CD4-positive, alpha-beta T cell (primary cell): ENCODE data around the gene PTDSS2. TPM values are rescaled to one million over a fixed set of nuclear protein-coding genes. Genes with fewer than 3 reads are reported as not detected.
A peak's percentile ranks its signal among the peaks of the same experiment; 100 is the strongest.

Experiments
- ATAC-seq: fragments of 200-7000 bp; cut with Tn5 transposase; one replicate; pipeline ENCODE4 v1.10.0; 2022; ENCODE audit warnings: mild to moderate bottlenecking; ENCODE audit not compliant: poor library complexity
- CTCF ChIA-PET: fragments of 350-600 bp; sonication (Branson Sonifier 250); formaldehyde crosslinking; loops from one replicate; lab custom pipeline; 2021; ENCODE audit warnings: antibody characterized with exemption, inconsistent platforms; lab: Charles Lee
- POLR2A ChIA-PET: fragments of 350-600 bp; sonication (Branson Sonifier 250); formaldehyde crosslinking; loops from one replicate; lab custom pipeline; 2021; ENCODE audit warnings: antibody characterized with exemption, inconsistent platforms; lab: Charles Lee
- DNase-seq, 14 experiments: peaks; one replicate each; pipeline ENCODE4 v3.0.0-alpha.2; 2013 to 2020; ENCODE audit warnings: mixed read lengths in 2 of 14
- H3K27ac ChIP-seq, 2 donors: one replicate each; pipeline versions ENCODE4 v1.5.1 to v1.7.0; 2013; ENCODE audit warnings: low read length in 2 of 2, low read depth in 1 of 2, mild to moderate bottlenecking in 1 of 2
- H3K27me3 ChIP-seq, 2 experiments: 1 replicate in 1 of 2; 2 replicates in 1 of 2; pipeline versions ENCODE4 v1.6.1 to v1.7.0; 2013; ENCODE audit warnings: low read length in 2 of 2, control low read depth in 1 of 2, mild to moderate bottlenecking in 1 of 2, moderate library complexity in 1 of 2; ENCODE audit not compliant: insufficient read depth in 2 of 2, control insufficient read depth in 1 of 2
- H3K36me3 ChIP-seq: one replicate; pipeline ENCODE4 v1.6.1; 2013; ENCODE audit warnings: low read length, control low read depth; ENCODE audit not compliant: insufficient read depth
- H3K4me1 ChIP-seq: one replicate; pipeline ENCODE4 v1.6.1; 2013; ENCODE audit warnings: low read length, control low read depth; ENCODE audit not compliant: insufficient read depth
- H3K4me3 ChIP-seq: one replicate; pipeline ENCODE4 v1.5.1; 2013; ENCODE audit warnings: mild to moderate bottlenecking, low read length, moderate library complexity
- H3K9me3 ChIP-seq, 2 experiments: 1 replicate in 1 of 2; 2 replicates in 1 of 2; pipeline versions ENCODE4 v1.6.1 to v1.7.0; 2013; ENCODE audit warnings: low read length in 2 of 2, mild to moderate bottlenecking in 2 of 2, control low read depth in 1 of 2, moderate library complexity in 1 of 2; ENCODE audit not compliant: control insufficient read depth in 1 of 2, insufficient read depth in 1 of 2
- H3K27ac Mint-ChIP-seq: one replicate; pipeline ENCODE4 v1.8.0; 2020; ENCODE audit warnings: mixed read lengths
- H3K27me3 Mint-ChIP-seq: one replicate; pipeline ENCODE4 v1.8.0; 2021; ENCODE audit warnings: mixed read lengths
- H3K36me3 Mint-ChIP-seq: one replicate; pipeline ENCODE4 v1.8.0; 2021; ENCODE audit warnings: low read depth, mixed read lengths
- H3K4me1 Mint-ChIP-seq: one replicate; pipeline ENCODE4 v1.8.0; 2021; ENCODE audit warnings: low read depth, mixed read lengths
- H3K4me3 Mint-ChIP-seq: one replicate; pipeline ENCODE4 v1.8.0; 2020; ENCODE audit warnings: mild to moderate bottlenecking, mixed read lengths
- H3K9me3 Mint-ChIP-seq: one replicate; pipeline ENCODE4 v1.8.0; 2020; ENCODE audit warnings: mixed read lengths
- intact Hi-C, 2 experiments: fragments of 100-400 bp; cut with DNase I in 1 of 2; cut with micrococcal nuclease in 1 of 2; formaldehyde crosslinking; loops; one replicate each; pipeline versions ENCODE4 v1.15.1 to v1.9.0; 2023 to 2025; cut with DNase I, micrococcal nuclease
- total RNA-seq, 174 experiments: library from RNA in 2 of 174; stranded (reverse) in 2 of 174; gene quantifications; one replicate each; pipeline ENCODE4 v1.2.3 and lab custom pipeline; 2021 to 2026
- TF ChIP-seq, protein P1 (sequence below): fragments of 200-600 bp; IDR thresholded peaks from one replicate; pipeline ENCODE4 v1.8.0; 2022; ENCODE audit warnings: antibody characterized with exemption, mild to moderate bottlenecking

PTDSS2 gene
- total RNA-seq, 2 experiments from 2014 or later = 15.2 to 18.4 TPM

DNA sequence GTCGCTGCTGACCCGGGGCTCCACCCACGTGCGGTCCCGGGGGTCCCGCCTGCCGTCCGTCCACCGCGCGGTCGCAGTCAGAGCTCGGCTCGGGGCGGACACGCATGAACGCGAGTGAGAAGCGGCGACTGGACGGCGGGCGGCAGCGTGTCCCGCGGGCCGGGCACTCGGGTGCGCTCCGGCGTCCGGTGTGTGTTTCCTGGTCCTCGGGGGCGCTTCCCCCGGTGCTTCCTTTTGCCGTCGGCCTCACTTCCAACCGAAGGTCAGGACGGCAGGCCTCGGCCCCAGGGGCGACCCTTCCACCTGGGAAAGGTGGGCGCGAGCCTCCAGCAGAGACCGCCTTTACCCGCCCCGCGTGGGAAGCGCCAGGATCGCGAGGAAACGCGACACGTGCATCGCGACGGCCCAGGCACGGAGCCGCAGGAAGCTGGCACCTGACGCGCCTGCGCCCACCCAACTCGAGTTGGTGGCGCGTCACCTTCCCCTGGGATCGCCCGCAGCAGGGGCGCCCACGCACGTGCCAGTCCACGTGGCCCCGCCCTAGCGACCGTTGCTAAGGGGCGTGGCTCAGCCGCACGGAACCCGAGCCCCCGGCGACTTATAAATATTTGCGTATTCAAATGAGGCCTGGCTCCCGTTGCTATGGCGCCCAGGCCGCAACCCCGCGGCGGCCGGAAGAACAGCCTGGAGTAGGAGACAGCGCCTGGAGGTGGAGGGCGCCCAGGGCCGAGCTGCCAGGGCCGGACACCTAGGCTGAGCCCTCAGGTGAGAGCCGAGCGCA, 87.0 kb downstream of the PTDSS2 start, which contains the start of gene LRRC56:
TSS of gene LRRC56 (plus strand) at position 687 of the 781 bp plus-strand sequence. CDS start 3,158 bp downstream, outside the sequence.
- H3K27ac Mint-ChIP-seq = peak within 1 kb of the TSS; percentile 93
- H3K4me3 Mint-ChIP-seq = peak within 1 kb of the TSS; percentile 98
- Histone ChIP-seq H3K4me3 (peak within 1 kb of the TSS; percentile 59), H3K36me3 (peaks cover 17% of the 10 kb centered on the region), H3K27ac (peak within 1 kb of the TSS; percentile 73 to 79), H3K27me3 (no peaks in the 10 kb centered on the region), H3K4me1 (peaks cover 44% of the 10 kb centered on the region), H3K9me3 (no peaks in the 10 kb centered on the region)
- TF ChIP-seq, protein P1, sequence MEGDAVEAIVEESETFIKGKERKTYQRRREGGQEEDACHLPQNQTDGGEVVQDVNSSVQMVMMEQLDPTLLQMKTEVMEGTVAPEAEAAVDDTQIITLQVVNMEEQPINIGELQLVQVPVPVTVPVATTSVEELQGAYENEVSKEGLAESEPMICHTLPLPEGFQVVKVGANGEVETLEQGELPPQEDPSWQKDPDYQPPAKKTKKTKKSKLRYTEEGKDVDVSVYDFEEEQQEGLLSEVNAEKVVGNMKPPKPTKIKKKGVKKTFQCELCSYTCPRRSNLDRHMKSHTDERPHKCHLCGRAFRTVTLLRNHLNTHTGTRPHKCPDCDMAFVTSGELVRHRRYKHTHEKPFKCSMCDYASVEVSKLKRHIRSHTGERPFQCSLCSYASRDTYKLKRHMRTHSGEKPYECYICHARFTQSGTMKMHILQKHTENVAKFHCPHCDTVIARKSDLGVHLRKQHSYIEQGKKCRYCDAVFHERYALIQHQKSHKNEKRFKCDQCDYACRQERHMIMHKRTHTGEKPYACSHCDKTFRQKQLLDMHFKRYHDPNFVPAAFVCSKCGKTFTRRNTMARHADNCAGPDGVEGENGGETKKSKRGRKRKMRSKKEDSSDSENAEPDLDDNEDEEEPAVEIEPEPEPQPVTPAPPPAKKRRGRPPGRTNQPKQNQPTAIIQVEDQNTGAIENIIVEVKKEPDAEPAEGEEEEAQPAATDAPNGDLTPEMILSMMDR = no peak
- intact Hi-C loops = loop anchor here (2.0 to 5.0 kb wide), 3 partner anchors 18 to 260 kb away; partner anchors contain the start of gene SLC25A22 (in 1 of the 2)
- ChIA-PET POLR2A (interaction anchor here (0.7 to 3.3 kb wide), 6 partner anchors 10 to 330 kb away, joined by 3 to 24 read pairs (median 16); partner anchors contain the start of genes BET1L, PHRF1, RIC8A and RNH1), CTCF (interaction anchor here (1.1 kb wide), 1 partner anchor 18 kb away, joined by 3 read pairs; no protein-coding TSS in a partner anchor)
- no peaks in the 10 kb centered on the region for H3K9me3 Mint-ChIP-seq
- H3K36me3 Mint-ChIP-seq = peaks cover 9% of the 10 kb centered on the region
- H3K27me3 Mint-ChIP-seq = no peaks in the 10 kb centered on the region
- DNase-seq (peak; percentile 70 to 96 (median 86)), ATAC-seq (peak; percentile 19)
- H3K4me1 Mint-ChIP-seq = peaks cover 16% of the 10 kb centered on the region

DNA sequence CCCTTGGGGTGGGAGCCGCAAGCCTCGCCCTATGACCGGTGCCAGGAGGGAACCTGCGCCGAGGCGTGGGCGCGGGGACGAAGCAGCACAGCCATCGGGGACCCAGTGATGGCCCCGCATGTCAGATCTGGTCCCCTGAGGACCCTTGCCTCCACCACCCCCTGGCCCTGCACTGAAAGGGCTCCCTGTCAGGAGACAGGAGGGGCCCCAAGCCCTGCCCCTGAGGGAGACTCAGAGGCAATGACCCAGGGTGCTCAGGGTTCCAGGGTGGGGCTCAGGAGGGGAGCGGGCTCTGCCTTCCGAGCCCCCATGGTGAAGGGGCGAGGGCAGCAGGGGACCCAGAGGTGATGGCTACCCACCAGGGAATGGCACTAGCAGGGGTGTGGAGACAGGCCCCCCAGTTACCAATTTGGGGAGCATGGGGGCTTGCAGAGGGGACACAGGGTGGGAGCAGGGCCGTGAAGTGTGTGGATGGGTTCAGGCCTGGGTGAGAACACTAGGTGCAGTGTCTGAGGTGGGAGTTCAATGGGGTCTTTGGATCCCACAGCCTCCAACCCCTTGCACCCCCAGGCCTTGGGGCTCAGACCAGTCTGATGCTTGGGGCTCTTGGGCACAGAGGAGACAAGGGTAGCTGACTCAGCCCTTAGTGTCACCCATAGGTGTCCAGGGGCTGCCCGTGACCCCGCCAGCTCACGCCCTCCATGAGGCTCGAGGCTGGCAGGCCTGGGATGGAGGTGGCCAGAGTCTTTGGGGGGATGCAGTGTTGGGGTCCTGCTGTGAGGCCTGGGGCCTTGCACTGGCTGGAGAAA, 87.7 kb downstream of the PTDSS2 start:
- H3K4me1 ChIP-seq = peaks cover 44% of the 10 kb centered on the region
- intact Hi-C loops = loop anchor here (2.0 to 5.0 kb wide), 4 partner anchors 19 to 259 kb away; partner anchors contain the start of gene SLC25A22 (in 1 of the 2)

More for the DNA sequence above, 87.7 kb downstream of the PTDSS2 start:
- ATAC-seq (no peak), DNase-seq (peak in 1 of 14 experiments; percentile 44)
- H3K4me3 Mint-ChIP-seq = peak overlapping the region; percentile 79
- peak overlapping the region in 1 of 2 donors; percentile 25 for H3K27ac ChIP-seq
- peaks cover 9% of the 10 kb centered on the region for H3K36me3 ChIP-seq
- peak overlapping the region; percentile 53 for H3K27ac Mint-ChIP-seq
- H3K4me1 Mint-ChIP-seq = peaks cover 16% of the 10 kb centered on the region
- H3K4me3 ChIP-seq = peak overlapping the region; percentile 59
- H3K27me3 Mint-ChIP-seq = no peaks in the 10 kb centered on the region
- TF ChIP-seq, protein P1 = no peak
- H3K27me3 ChIP-seq = no peaks in the 10 kb centered on the region
- peaks cover 4% of the 10 kb centered on the region for H3K36me3 Mint-ChIP-seq
- ChIA-PET CTCF (interaction anchor here (1.1 kb wide), 1 partner anchor 19 kb away, joined by 3 read pairs; no protein-coding TSS in a partner anchor), POLR2A (interaction anchor here (0.7 to 3.3 kb wide), 5 partner anchors 9 to 331 kb away, joined by 3 to 18 read pairs (median 13); partner anchors contain the start of genes BET1L, PHRF1 and RIC8A)
- no peaks in the 10 kb centered on the region for H3K9me3 Mint-ChIP-seq
- no peaks in the 10 kb centered on the region for H3K9me3 ChIP-seq
